GM19468 (cell line): ENCODE data around the gene EBPL.

Experiments
- ATAC-seq: cut with Tn5 transposase; IDR thresholded peaks from one replicate; pipeline ENCODE4 v1.9.1; 2021; ENCODE audit warnings: mild to moderate bottlenecking, moderate library complexity, moderate number of reproducible peaks; ENCODE audit not compliant: unreplicated experiment; ENCODE audit errors: extremely low read depth

EBPL gene

DNA sequence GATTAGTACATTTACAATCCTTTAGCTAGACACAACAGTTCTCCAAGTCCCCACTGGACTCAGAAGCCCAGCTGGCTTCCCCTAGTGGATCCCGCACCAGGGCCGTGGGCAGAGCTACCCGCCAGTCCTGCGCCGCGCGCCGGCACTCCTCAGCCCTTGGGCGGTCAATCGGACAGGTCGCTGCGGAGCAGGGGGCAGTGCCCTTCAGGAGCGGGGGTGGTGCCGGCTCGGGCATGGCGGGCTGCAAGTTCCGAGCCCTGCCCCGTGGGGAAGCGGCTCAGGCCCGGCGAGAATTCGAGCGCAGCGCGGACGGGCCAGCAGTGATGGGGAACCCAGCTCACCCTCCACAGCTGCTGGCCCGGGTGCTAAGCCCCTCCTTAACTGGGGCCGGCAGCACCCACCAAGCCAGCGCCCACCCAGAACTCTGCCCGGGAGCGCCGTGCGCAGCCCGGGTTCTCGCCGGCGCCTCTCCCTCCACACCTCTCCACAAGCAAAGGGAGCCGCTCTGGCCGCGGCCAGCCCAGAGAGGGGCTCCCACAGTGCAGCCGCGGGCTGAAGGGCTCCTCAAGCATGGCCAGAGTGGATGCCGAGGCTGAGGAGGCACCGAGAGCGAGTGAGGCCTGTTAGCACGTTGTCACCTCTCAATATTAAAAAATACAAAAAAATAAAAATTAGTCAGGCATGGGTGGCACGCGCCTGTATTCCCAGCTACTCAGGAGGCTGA lies 12.9 kb downstream of the EBPL start:
- no peak for ATAC-seq

DNA sequence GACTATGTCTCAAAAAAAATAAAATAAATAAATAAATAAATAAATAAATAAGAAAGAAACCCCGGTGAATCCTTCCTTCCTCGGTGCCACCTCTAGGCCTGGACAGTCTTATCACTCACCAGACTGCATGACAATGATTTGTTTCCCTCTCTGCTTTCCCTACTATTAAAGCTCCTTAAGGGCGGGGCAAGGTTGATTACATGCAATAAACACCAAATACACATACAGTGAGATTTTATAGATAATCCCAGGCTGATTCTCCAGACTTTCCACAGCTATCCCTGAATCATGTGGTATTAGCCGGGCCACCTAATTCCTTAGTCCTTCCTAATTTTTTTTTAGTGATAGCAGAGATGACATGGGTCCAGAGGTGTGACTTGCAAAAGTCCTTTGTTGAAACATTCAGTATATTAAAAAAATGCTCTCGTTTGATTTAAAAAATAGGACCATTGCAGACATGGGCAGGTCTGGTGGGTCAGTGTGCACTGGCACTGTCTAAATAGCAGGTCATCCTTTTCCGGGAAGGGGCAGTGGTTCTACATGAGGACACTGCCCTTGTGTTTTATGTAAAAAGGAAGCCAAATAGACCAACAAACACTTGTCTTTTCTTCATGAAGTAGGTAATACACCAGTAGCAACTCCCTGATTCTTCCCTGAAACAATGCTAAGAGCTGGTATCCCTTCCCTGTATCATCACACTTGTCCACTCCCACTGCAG lies 14.5 kb downstream of the EBPL start:
- no peak for ATAC-seq

DNA sequence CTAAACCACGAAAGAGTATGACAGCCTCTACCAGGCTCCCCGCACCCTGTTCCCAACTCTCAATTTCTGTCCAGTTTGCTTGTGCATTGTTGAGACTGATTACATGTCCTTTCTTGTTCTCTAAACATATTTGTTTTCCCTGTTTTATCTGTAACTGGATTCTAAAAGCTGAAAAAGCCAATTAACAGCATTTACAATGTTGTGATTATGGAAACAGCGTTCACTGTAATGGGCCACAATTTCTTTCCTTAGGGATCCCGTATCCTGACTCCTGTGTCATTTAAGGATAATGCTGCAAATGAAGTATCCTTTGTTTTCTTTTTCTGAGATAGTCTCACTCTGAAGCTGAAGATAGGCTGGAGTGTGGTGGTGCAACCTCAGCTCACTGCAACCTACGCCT lies 20.5 kb downstream of the EBPL start:
- ATAC-seq: no peak

DNA sequence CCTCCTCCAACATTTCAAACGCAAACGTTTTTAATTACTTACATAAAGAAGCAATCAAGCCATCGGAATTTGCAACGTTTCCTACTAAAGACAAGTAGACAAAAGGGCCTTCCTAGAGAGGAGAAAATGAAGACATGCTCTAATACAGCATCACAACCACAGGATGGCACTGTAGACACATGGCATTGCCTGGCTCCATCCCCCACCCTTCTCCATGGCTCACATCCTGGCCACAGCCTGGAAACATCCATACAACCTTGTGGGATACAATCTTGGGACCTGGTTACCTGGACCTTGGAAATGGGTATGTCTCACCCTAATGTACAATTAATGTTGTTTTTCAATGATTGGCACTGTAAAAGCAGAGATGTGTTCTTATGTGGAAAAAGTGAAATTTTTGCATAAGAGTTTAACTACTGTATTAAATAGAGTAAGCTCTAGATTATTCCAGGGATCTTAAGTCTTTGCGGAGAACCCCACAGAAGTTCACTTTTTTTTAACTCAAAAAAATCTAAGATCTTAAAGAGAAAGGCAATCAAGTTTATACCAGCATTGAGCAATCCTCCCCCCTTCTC lies 21.5 kb downstream of the EBPL start:
- no peak for ATAC-seq

DNA sequence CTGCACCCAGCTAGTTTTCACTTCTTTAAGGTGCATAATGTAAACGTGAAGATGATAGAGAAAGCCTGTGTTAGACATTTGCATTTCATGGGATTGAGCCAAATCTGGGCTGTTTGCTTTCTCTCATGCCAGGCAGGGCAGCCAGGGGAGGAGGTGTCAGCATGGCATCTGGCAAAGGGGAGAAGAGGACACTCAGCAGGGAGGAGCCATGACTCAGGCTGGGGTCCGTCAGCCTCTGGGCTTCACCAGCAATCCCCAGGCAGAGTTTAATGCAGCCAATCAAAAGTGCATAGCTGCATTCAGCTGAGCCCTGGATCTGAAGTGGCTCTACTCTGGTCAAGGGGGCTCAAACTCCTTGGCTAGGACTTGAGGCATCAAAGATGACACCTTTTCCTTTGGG lies 23.5 kb downstream of the EBPL start:
- ATAC-seq: no peak

DNA sequence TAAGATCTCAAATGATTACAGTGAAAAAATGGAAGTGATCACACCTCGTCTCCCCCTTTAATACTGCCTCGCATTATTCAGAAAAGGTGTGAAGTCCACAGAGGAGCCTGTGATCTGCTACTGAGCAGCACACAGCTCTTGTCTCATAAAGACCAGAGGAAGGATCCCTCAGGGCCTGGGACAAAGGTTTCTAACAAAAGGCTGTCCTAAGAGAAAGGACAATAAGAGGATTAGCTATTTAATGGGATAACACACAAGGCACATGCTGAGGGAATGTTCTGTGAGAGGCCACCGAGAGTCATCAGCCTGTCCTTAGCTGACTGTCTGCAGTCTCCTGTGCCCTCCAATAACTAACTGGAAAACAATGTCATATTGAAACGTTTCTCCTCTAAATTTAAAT lies 26.7 kb downstream of the EBPL start:
- no peak for ATAC-seq

DNA sequence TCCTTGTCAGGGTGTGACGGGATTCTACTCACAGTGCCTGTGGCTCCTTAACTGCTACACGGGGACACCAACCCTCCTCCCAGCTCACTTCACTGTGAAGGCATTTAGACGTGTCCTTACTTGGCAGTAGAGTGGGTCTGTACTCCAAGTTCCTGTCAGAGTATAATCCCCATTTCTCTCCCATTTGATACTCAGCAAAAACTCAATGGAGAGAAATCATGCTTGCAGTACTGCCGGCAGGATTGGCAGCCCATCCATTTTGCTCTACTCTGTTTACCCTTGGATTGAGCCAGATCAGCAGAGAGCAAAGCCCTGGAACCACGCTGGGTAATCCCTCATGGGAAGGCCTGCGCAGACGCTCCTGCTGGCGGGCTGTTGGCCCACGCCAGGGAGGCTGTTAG lies 34.0 kb downstream of the EBPL start:
- no peak for ATAC-seq

DNA sequence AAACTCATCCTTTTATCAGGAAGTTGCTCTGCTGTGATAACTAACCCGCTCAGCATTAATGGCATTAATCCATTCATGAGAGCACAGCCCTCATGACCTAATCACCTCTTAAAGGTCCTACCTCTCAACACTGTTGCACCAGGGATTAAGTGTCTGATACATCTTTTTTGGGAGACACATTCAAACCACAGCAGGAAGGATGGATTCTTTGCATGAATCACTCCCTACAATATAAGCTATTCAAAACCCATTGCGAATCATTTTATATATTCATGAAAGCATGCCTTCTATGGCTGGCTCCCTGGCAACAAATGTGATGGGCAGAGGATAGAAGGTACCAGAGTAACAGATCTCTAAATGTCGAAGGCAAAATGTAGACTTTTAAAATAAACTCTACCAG lies 35.4 kb downstream of the EBPL start:
- no peak for ATAC-seq

DNA sequence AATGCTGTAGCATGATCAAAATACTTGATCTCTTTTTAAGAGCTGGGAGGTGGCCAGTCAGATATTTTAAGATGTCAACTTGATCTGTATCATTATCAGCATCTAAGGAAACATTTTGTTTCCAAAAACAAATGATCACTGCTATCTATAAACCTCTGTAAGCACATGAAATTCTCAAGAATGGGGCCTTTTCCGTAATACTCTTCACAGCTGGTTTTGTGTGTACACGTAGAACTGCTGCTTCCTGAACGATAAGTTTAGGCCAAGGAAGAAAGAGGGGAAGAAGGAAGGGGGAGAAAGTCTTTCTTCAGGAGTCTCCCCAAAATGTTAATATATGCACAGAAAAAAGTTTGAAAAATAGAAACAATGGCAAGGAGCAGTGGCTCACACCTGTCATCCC lies 37.3 kb downstream of the EBPL start:
- ATAC-seq: no peak

DNA sequence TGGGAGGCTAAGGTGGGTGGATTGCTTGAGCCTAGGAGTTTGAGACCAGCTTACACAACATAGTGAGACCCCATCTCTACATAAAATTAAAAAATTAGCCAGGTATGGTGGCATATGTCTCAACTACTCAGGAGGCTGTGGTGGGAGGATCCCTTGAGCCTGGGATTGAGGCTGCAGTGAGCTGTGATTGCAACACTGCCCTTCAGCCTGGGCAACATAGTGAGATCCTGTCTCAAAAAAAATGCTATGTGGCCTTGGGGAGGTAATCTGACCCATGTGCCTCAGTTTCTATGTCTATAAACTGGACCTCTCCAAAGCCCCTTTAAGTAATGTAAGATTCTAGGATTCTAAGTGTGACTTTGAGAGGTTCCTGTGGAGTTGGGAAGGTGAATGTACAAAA lies 37.8 kb downstream of the EBPL start:
- no peak for ATAC-seq

DNA sequence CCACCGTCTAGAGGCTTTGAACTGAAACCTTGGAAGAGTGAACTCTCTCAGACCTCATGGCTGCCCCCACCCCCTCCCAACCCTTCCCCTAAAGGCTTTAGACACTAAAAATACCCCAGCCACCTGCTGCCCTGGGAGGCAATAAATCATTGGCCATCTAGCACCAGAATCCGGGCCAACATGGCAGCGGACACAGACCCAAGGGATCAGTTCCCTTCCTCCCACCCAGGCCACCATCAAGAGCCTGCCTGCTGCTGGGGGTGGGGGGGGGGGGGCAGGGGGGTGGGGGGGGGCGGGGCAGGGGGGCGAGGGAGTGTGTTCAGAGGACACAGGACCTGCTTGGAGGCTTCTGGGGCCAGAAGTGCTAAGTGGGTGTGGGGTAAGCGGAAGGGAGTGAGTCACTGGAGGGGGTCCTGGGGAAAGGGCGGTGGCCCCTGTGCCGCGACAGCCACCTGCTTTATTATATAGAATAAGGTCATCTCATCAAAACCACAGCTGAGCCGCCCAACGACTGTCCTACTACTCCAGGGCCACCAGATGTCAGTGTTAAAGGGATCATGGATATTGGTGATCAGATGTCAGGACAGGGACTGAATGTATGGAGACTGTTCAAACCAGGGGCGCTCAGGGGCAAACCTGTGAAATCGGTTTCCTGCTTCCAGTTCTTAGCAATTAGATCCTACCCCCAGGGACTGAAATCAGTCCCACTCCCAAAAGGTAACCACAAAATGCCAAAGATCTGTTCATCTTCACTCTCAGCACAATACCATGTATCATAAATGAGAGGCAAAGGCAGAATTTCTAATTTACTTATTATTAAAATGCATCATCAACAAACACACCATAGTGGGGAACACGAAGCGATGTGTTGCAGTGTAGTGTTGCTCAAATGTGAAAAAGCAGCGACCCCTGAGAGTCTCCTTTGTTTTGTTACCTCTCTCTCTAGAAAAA lies 38.7 kb downstream of the EBPL start:
- no peak for ATAC-seq

DNA sequence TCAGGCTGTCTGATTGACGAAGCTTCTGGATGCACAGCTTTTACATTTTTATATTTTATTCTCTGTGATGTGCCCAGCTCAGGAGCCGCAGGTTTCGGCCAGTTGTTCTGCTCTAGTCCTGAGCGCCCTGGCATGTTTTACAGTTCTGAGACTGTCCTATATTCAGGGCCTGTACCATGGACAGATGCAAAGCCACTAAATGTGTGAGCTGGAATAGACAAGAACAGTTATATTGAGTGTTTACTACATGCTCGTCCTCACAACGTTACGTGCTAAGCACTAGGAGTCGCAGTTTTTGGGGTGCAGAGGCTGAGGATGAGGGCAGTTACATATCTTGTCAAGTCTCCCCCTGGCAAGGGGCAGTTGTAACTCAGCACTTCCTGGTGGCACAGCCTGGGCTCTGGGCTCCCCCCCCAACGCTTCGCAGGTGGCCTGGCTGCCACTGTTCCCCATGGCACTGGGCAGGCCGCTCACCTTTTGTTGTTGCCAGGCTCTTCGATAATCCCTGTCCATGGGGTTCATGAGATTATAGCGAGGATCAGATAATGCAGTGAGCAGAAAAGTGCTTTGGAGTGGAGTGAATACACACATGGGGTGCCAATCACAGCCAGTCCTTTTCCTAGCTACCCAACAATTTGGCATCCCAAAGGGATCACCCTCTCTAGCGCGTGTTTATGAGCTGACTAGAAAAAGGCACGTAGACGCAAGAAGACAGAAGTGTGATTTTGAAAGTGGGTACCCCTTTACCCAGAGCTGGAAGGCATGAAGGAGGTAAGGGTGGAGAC lies 39.5 kb downstream of the EBPL start:
- ATAC-seq: no peak

DNA sequence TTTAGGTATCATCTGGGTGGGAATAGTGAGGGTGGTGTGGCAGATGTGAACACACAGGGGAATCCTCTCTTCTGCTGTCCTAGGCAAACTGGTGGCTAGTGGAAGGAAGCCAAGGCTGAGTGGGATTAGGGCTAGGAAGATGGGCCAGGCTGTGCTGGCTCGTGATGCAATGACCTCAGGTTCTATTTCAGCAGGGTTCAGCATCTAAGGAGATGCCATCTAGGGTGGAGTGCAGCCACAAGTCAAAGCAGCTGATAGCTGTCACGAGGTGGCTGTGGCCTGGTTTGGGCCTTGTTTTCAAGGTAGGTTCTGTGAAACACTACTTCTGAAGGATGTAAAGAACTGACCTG lies 41.3 kb downstream of the EBPL start:
- ATAC-seq: no peak

DNA sequence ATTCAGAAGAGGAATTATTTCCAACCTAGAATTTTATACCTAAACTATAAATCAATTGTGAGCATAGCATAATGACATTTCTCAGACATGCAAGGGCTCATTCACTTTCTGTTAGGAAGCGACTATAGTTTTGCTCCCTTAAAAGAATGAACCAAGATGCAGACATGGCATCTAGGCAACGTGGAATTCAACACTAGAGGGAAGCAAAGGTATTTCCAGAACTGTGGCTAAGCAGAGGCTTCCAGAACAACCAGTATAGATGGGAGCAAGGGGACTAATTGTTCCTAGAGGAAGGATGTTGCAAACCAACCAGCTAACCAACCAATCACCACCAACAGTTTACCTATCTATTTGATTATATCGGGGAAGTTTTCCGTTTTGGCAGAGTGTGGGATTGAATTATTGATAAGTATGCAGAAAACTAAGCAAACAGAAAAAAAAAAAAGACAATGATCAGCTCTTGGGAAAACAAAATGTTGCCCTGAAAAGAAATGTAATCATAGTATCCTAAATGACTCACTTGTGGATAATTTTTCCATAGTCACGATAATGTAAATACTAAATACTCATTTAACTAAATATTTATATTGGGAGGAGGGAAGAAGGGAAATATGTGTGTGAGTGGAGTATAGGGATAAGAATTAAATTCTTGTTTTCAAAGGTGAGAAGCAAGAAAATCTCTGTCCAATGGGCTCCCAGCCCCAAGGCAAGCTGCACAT lies 41.9 kb downstream of the EBPL start:
- ATAC-seq: no peak

DNA sequence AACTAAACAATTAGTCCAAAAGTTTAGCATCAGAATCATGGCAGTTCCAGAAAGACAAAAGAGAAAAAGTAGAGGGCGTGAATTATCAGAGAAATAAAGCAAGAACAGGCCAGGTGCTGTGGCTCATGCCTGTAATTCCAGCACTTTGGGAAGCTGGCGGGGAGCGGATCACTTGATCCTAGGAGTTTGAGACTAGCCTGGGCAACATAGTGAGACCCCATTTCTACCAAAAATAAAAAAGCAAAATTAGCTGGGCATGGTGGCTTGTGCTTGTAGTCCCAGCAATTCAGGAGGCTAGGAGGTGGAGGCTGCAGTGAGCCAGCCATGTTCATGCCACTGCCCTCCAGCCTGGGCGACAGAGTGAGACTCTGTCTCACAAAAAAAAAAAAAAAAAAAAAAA lies 44.6 kb downstream of the EBPL start:
- no peak for ATAC-seq

DNA sequence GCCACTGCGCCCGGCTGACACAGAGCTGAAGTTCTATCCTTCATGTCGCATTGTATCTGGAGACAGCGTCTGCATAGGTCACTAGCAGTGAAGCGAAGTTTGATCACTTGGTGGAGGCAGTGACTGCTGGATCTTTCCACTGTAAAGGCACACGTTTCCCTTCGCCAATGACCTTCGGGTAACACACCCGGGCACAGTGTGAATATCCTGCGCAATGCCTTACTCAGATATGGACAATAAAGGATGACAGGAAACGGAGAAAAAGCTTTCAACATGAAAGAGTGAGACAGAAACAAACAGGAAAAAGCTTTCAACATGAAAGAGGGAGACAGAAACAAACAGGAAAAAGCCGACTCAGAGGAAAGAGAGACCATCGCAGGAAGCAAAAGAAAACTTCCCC lies 45.8 kb downstream of the EBPL start:
- ATAC-seq: no peak

DNA sequence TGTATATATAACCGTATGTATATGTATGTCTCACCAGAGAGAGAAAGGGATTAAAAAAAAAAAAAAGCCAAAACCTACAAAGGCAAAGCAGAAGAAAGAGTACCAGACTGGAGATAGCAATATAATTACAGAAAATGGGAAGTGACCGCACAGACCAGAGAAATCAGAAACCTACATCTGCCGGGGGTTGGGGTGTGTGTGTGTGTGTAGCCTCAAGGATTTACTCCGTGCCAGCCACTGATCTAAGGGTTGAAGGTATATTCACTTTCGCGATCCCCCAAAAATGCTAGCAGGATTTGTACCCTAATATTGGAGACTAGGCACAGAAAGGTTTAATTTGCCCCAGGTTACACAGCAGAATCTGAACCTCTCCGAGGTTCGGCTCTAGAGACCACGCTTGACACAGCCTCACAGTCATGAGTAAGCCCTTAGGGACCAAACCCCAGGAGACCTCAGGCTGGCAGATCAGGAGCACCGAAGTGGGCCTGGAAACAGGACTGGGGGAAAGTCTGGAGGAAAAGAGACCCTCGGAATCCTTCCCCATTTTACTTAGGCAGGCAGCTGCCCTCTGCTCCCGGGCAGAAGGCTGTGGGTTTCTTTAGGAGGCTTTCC lies 48.1 kb downstream of the EBPL start:
- no peak for ATAC-seq

DNA sequence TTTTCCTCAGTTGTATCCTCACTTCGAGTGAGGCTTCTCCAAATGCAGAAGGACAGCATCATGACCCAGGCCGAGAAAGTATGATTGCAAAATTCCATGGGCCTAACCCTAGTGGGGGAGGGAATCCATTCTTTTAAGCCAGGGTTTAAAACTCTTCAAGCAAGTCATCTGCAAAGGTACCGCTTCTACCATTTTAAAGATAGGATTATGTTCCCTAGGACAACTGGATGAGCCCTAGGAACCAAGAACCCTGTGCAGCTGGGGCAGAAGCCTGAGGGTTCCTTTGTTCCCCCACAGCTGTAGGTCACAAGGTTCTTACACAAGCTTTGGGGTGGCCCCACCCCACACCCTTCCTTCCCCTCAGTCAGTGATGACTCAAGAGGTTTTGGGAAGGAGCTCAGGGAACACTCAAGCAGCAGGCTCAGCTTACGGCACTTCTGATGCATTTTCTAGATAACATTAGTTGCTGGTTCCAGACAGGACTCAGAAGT lies 49.4 kb downstream of the EBPL start:
- ATAC-seq: no peak

DNA sequence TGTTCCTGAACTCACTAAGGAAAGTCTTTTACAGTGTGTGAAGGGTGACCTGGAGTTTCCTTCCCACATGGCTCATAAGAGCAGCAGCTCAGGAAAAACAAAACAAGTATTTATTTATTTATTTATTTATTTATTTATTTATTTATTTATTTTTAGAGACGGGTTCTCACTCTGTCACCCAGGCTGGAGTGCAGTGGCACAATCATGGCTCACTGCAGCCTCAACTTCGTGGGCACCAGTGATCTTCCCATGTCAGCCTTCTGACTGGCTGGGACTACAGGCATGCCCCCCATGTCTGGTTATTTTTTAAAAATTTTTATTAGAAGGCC lies 52.6 kb downstream of the EBPL start:
- no peak for ATAC-seq
